Brain pericyte (primary cell): ENCODE results near the gene SEC16A.

ENCODE experiments used
- DNase-seq: peaks from one replicate; pipeline ENCODE4 v3.0.0-alpha.2; 2012; ENCODE audit warnings: low read depth, low spot score

SEC16A gene

GRCh38 chr9:136502196-136502595, 19.4 kb upstream of the SEC16A start:
- DNase-seq, result no peak

GRCh38 chr9:136501686-136502085, 18.8 kb upstream of the SEC16A start:
- DNase-seq, result no peak

GRCh38 chr9:136499935-136500910, 17.4 kb upstream of the SEC16A start:
- DNase-seq, result no peak

GRCh38 chr9:136499071-136499934, 16.5 kb upstream of the SEC16A start:
- DNase-seq, result no peak

GRCh38 chr9:136497916-136498695, 15.3 kb upstream of the SEC16A start:
- DNase-seq, result no peak

- DNase-seq, result no peak
Observed at GRCh38 chr9:136496801-136497620, 14.2 kb upstream of the SEC16A start.

GRCh38 chr9:136496181-136496580, 13.3 kb upstream of the SEC16A start:
- DNase-seq, result no peak

- no peak for DNase-seq
Observed at GRCh38 chr9:136495238-136495800, 12.5 kb upstream of the SEC16A start.

GRCh38 chr9:136494531-136495215, 11.8 kb upstream of the SEC16A start:
- no peak for DNase-seq

GRCh38 chr9:136494012-136494411, 11.2 kb upstream of the SEC16A start:
- no peak for DNase-seq

- no peak for DNase-seq
Observed at GRCh38 chr9:136493567-136493971, 10.7 kb upstream of the SEC16A start.

- no peak for DNase-seq
Observed at GRCh38 chr9:136492978-136493522, 10.2 kb upstream of the SEC16A start.

- DNase-seq, result no peak
Observed at GRCh38 chr9:136489731-136490130, 6.9 kb upstream of the SEC16A start.

GRCh38 chr9:136488247-136489214, 5.7 kb upstream of the SEC16A start:
- DNase-seq, result no peak

- DNase-seq, result no peak
Observed at GRCh38 chr9:136487672-136488071, 4.8 kb upstream of the SEC16A start.

- no peak for DNase-seq
Observed at GRCh38 chr9:136486823-136487620, 4.2 kb upstream of the SEC16A start.

GRCh38 chr9:136486131-136486530, 3.3 kb upstream of the SEC16A start:
- no peak for DNase-seq
